ENCODE measurements around the gene CCDC134. TPM values are rescaled to one million over a fixed set of nuclear protein-coding genes. Genes with fewer than 3 reads are reported as not detected.

The CCDC134 gene
- total and polyA plus RNA-seq, 2 donors (not counting 1 experiment from before 2014, with no cell fraction given), result 3.0 to 13.7 TPM

- TF ChIP-seq CTCF (conservative IDR thresholded peaks at IDR 0.05 in 1 of 2, IDR thresholded peaks at IDR 0.05 in 1 of 2; ENCODE audit: low read depth in 1 of 2, low read length in 2 of 2) (no peak), EZH2 (IDR thresholded peaks at IDR 0.05; ENCODE audit: low read length, missing control alignments) (no peak)
- Histone ChIP-seq H3K4me3 (replicated peaks in 1 of 4; ENCODE audit: control extremely low read depth in 1 of 4, insufficient read depth in 1 of 4, low read depth in 3 of 4, low read length in 4 of 4) (no peak overlapping the region), H3K9me3 (ENCODE audit: control insufficient read depth, insufficient read depth, low read depth, low read length) (no peaks in the 10 kb centered on the region), H2AFZ (ENCODE audit: low read length) (no peak overlapping the region), H3K4me1 (ENCODE audit: control insufficient read depth, extremely low read depth, insufficient read depth, low read length) (peaks cover under 1% of the 10 kb centered on the region), H3K27me3 (ENCODE audit: control insufficient read depth, insufficient read depth, low read length) (no peaks in the 10 kb centered on the region), H3K36me3 (ENCODE audit: control insufficient read depth, insufficient read depth, low read length) (peaks cover 13% of the 10 kb centered on the region), H4K20me1 (ENCODE audit: control insufficient read depth, extremely low read depth, insufficient read depth, low read length) (no peaks in the 10 kb centered on the region), H3K27ac (ENCODE audit: insufficient read depth, low read length) (no peak overlapping the region), H3K4me2 (ENCODE audit: extremely low read depth, insufficient read depth, low read length) (no peak overlapping the region), H3K9ac (ENCODE audit: insufficient read depth, low read length) (no peak overlapping the region), H3K79me2 (ENCODE audit: control insufficient read depth, insufficient read depth, low read length) (peaks cover 1% of the 10 kb centered on the region)
- no peak for DNase-seq (ENCODE audit: low read depth in 2 of 2)
These were observed 70.3 kb downstream of the CCDC134 start for GRCh38 chr22:41870786-41871185.

- Histone ChIP-seq H3K4me2 (ENCODE audit: extremely low read depth, insufficient read depth, low read length) (no peak overlapping the region), H3K4me3 (replicated peaks in 1 of 4; ENCODE audit: control extremely low read depth in 1 of 4, insufficient read depth in 1 of 4, low read depth in 3 of 4, low read length in 4 of 4) (no peak overlapping the region), H3K27ac (ENCODE audit: insufficient read depth, low read length) (no peak overlapping the region), H3K27me3 (ENCODE audit: control insufficient read depth, insufficient read depth, low read length) (no peaks in the 10 kb centered on the region), H3K9me3 (ENCODE audit: control insufficient read depth, insufficient read depth, low read depth, low read length) (no peaks in the 10 kb centered on the region), H3K36me3 (ENCODE audit: control insufficient read depth, insufficient read depth, low read length) (peaks cover 15% of the 10 kb centered on the region), H3K9ac (ENCODE audit: insufficient read depth, low read length) (no peak overlapping the region), H3K4me1 (ENCODE audit: control insufficient read depth, extremely low read depth, insufficient read depth, low read length) (peaks cover 2% of the 10 kb centered on the region), H3K79me2 (ENCODE audit: control insufficient read depth, insufficient read depth, low read length) (no peaks in the 10 kb centered on the region), H4K20me1 (ENCODE audit: control insufficient read depth, extremely low read depth, insufficient read depth, low read length) (no peaks in the 10 kb centered on the region), H2AFZ (ENCODE audit: low read length) (no peak overlapping the region)
- DNase-seq (ENCODE audit: low read depth in 2 of 2), result no peak
- TF ChIP-seq CTCF (conservative IDR thresholded peaks at IDR 0.05 in 1 of 2, IDR thresholded peaks at IDR 0.05 in 1 of 2; ENCODE audit: low read depth in 1 of 2, low read length in 2 of 2) (no peak), EZH2 (IDR thresholded peaks at IDR 0.05; ENCODE audit: low read length, missing control alignments) (no peak)
These were observed 72.9 kb downstream of the CCDC134 start for GRCh38 chr22:41873391-41873790.

- Histone ChIP-seq H3K79me2 (ENCODE audit: control insufficient read depth, insufficient read depth, low read length) (no peaks in the 10 kb centered on the region), H3K4me3 (replicated peaks in 1 of 4; ENCODE audit: control extremely low read depth in 1 of 4, insufficient read depth in 1 of 4, low read depth in 3 of 4, low read length in 4 of 4) (no peak overlapping the region), H3K27me3 (ENCODE audit: control insufficient read depth, insufficient read depth, low read length) (no peaks in the 10 kb centered on the region), H3K27ac (ENCODE audit: insufficient read depth, low read length) (no peak overlapping the region), H3K4me1 (ENCODE audit: control insufficient read depth, extremely low read depth, insufficient read depth, low read length) (peaks cover 2% of the 10 kb centered on the region), H3K9me3 (ENCODE audit: control insufficient read depth, insufficient read depth, low read depth, low read length) (no peaks in the 10 kb centered on the region), H3K36me3 (ENCODE audit: control insufficient read depth, insufficient read depth, low read length) (peaks cover 11% of the 10 kb centered on the region), H4K20me1 (ENCODE audit: control insufficient read depth, extremely low read depth, insufficient read depth, low read length) (no peaks in the 10 kb centered on the region), H3K4me2 (ENCODE audit: extremely low read depth, insufficient read depth, low read length) (no peak overlapping the region), H2AFZ (ENCODE audit: low read length) (no peak overlapping the region), H3K9ac (ENCODE audit: insufficient read depth, low read length) (no peak overlapping the region)
- DNase-seq (ENCODE audit: low read depth in 2 of 2), result no peak
- no peak for TF ChIP-seq EZH2 (IDR thresholded peaks at IDR 0.05; ENCODE audit: low read length, missing control alignments)
- no peak for TF ChIP-seq CTCF (conservative IDR thresholded peaks at IDR 0.05 in 1 of 2, IDR thresholded peaks at IDR 0.05 in 1 of 2; ENCODE audit: low read depth in 1 of 2, low read length in 2 of 2)
These were observed 73.6 kb downstream of the CCDC134 start for GRCh38 chr22:41874090-41874489.
